NCI-H82 (cell line): ENCODE measurements around the gene ADAMTS1.

Source experiments
- DNase-seq: peaks from one replicate; lab custom pipeline; 2025; lab: John Stamatoyannopoulos, UW

ADAMTS1 gene

DNA sequence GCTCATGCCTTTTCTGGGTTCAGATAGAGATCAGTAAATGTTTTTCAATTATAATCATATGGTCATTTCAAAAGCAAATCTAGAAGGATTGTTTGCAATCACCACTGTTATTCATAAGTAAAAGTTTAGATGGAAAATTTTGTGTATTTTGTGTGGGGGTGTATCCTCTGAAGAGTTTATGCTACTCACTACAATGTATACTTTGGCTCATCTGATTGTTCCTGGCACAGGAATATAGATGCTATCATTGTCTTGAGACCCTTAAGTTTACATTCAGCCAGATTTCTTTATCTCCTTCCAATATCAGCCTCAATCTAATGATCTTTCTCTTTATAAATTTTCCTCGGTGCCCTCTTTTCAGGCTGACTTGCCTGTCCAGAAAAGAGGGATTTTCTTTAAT is 33.0 kb downstream of the ADAMTS1 start:
- DNase-seq: no peak

DNA sequence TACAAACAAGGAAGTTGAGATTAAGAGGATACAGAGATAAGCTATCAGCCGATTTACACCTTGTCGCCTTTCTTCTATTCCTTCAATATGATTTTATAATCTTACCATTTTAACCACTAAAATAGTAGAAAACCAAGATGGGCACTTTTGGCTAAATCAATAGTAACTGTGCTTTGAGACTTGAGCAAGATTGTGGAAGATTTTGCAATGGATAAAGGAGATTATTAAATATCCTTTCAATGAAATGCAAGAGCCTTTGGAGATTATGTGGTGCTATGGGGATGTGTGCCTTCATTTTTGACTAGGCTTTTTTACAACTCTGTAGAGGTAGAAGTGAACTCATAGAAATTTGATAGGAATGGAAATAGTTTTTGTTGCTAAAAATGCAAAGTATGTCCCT is 33.7 kb downstream of the ADAMTS1 start:
- no peak for DNase-seq

DNA sequence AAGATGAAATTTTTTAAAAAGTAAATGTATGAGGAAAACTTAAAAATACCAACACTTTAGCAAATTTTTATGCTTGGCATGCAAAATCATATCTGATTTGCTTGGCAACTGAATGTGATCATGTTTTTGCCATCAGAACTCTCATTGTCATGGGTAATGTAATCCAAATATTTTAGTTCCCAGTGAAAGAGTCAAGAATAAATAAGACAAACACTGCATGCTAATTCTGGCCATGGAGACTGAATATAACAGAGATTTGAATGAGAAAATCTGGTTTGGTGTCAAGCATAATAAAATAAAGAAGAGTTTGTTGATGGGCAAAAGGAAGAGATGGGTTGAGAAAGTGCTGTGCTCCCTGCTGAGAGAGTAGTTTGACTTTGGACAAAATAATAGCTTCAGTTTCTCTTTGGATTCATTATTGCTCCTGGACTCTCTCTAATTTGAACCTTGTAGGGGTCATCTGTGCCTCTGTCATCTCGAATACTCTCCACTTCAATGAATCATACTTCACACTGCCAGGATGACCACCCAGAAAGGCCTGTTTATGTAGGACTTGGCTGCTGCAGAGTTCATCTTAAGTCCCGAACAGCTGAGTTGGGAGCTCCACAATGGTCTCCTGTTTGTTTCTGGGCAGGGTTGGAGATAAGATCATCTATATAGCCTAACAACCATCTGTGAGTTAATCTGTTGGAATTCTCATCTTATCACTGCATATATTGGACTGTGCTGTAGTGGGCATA is 34.4 kb downstream of the ADAMTS1 start:
- DNase-seq: no peak

GRCh38 chr21:26810266-26810665 is 34.9 kb downstream of the ADAMTS1 start:
- DNase-seq: no peak

- no peak for DNase-seq
Observed at GRCh38 chr21:26809745-26810144, 35.5 kb downstream of the ADAMTS1 start.

DNA sequence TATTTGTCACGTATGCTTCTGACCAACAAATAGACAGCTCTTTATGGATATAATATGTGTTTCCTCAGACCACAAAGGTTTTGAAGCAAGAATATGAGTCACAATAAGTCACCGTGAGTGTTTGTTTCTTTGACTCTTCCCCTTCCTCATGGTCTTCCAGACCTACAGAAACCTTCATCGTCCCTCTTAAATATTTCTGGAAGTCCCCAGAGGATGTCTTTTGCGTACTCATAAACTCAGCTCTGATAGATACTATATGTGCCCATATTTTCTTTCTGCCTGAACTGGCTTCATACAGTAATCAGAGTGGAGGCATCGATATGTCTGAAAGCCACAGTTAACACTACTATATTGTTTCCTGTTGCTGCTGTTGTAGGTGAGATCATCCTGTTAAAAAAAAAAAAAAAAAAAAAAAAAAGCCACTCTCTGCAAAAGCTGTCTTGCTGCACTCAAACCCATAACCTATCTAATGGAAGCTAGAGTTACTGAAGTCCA is 38.4 kb downstream of the ADAMTS1 start:
- DNase-seq: no peak

GRCh38 chr21:26804895-26805609 is 40.2 kb downstream of the ADAMTS1 start:
- DNase-seq: no peak

DNA sequence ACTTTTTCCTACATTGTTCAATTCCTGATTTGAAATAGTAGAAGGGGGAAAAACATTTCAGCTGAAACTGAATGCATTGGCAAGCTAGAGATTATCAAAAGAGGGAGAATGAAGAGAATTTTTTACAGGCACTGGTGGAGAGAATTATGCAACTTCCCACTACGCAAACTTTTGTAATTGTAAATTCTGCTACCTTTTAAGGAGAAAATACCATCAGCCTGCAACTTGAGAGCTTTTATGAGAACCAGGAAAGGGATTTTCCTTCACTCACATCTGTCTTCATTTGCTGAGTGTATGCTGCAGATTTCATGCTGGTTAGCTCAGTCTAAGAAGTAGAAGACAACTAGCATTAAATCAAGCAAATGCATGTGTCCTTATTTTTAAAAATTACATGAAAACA is 43.7 kb downstream of the ADAMTS1 start:
- no peak for DNase-seq

DNA sequence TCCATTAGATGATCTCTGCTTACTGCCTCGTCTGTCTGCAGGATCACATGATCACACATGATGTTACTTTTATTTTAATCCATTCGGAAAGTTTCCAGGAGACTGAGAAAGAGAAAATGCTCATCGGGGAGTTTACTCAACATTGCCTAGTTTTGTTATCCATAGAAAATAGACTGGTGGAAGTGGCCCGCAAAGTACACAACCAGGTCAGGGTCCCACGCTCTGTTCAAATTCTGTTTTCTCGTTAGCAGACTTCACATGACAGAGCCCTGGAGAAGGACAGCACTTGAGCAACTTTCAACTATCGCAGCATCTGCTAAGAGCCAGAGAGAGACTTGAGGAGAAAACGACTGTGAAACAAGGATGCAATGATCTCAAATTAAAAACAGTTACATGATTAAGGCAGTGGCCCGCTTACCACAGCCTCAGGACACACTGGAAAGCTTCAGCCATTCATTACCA is 44.2 kb downstream of the ADAMTS1 start:
- no peak for DNase-seq

DNA sequence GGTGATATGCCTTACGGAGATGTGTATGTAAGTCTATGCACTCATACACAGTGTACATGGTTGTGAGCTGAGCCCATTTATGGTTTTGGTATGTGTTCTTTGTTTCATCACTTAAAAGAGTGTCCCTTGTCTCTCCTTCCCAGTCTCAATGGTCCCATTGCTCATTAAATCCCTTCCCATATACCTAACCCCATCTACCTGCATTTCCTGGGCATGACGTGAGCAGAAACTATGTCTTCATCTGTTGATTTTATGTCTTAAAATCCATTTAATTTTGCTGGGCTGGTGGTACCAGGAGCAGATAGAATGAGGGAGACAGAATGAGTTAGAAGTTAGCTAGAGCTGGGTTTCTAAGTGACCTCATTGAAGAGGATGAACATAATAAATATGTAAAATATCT is 44.8 kb downstream of the ADAMTS1 start:
- no peak for DNase-seq

- no peak for DNase-seq
Observed at GRCh38 chr21:26800001-26800400, 45.2 kb downstream of the ADAMTS1 start.

DNA sequence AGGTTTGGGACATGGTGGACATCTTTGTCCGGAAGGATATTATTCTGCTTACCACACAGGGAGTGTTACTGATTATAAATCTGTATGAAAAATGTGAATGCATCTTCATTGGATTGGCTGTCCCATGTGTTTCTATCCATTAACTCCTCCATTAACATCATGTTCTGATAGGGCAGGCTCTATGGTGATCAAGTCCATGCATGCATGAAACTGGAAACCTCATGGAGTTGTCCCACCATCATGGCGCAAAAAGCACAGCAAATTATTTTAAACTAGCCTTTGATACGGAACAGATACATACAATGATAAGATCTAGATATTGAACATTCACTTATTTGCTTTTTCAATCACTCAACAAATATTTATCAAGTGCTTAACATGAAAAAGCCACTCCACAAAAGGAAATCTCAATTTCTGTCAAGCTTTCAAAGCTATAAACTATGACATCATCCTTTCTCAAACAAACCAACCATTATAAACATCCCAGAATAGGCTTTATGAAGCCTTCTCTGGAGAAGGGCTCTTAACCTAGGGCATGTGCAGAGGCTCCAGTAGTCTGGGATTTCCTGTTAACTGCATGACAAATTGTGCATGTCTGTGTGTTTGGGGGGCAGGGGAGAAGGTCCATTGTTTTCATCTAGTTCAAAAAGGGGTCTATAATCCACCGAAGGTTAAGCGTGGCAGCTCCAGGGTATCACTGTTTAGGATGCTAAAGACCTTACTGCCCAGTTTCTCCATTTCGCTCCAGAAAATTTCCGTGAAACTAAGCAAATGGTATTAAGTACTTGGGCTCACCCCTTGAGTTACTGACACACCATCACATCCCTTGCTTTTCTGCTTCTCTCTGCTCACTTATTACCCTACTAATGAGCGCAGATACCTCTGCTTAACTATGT is 46.1 kb downstream of the ADAMTS1 start:
- no peak for DNase-seq

- no peak for DNase-seq
Observed at GRCh38 chr21:26797878-26798456, 47.2 kb downstream of the ADAMTS1 start.

DNA sequence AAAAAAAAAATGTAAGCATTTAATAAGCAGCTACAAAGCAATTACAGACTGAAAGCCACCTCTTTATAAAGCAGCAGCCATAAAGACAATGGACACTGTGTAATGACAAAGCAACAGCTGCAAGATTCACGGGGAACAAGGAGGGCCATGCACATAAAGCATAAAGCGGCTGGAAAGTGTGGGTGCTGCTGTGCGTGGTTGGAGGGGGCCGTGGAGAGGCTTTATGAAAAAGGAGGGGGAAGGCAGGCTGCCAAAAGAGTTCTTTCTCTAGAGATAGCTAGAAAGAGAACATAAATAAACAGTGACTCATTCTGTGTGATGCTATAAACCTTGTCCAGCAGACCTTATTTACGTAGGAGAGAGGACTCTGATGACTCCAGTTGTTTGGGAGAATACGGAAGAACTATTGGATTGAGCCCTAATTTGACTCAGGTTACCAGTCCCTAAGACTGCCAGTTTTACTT is 49.3 kb downstream of the ADAMTS1 start:
- DNase-seq: no peak

DNA sequence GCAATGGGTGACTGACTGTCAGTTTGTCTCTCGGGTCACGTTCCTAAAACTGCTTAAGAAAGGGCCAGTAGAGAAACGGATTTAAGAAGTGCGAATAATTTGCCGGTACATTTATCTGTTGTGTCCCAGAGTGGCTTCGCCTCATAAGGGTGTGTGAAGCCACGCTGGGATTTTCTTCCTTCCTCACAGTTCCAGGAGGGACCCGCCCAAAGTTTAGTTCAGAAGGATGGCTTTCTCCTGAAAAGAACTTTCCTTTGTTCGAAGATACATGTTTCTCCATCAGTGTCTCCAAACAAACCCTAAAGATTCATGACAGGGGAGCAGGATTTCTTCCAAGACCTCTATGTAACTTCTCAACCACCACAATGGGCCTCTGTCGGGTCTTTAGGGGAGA is 49.8 kb downstream of the ADAMTS1 start:
- no peak for DNase-seq

DNA sequence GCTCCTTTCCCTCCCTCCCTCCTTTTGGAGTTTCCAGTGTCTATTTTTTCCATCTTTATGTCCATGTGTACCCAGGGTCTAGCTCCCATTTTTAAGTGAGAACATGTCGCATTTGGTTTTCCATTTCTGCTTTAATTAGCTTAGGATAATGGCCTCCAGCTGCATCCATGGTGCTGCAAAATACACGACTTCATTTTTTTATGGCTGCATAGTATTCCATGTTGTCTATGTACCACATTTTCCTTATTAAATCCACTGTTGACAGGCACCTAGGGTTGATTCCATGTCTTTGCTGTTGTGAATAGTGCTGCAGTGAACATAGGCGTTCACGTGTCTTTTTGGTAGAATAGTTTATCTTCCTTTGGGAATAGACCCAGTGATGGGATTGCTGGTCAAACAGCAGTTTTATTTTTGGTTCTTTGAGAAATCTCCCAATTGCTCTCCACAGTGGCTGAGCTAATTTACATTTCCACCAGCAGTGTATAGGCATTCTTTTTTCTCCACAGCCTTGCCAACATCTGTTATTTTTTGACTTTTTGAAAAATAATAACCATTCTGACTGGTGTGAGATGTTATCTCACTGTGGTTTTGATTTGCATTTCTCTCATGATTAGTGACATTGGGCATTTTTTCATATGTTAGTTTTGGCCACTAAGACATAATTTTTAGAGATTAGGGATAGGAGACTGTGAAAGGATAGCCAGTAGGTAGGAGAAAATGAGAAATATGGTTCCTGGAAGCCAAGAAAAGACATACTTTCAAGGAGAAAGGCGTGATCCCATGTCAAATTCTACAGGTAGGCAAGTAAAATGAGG is 50.4 kb downstream of the ADAMTS1 start:
- DNase-seq: no peak

- DNase-seq: no peak
Observed at GRCh38 chr21:26790296-26790695, 54.9 kb downstream of the ADAMTS1 start.

GRCh38 chr21:26788790-26789189 is 56.4 kb downstream of the ADAMTS1 start:
- no peak for DNase-seq
